Right lobe of liver (tissue), 6 donors: ENCODE results near the gene NLGN1. TPM values are rescaled to one million over a fixed set of nuclear protein-coding genes. Genes with fewer than 3 reads are reported as not detected.

Experiments used
- ATAC-seq, 4 donors: fragments of 200-7000 bp; cut with Tn5 transposase; one replicate each; pipeline ENCODE4 v1.9.1; 2020; ENCODE audit warnings: mild to moderate bottlenecking in 4 of 4, moderate library complexity in 4 of 4
- DNase-seq, 3 donors: peaks; one replicate each; pipeline ENCODE4 v3.0.0-alpha.2; 2020
- H3K27ac ChIP-seq, 3 donors: fragments of 200-600 bp; one replicate each; pipeline ENCODE4 v1.8.0; 2022
- H3K27me3 ChIP-seq, 2 donors: fragments of 200-600 bp; one replicate each; pipeline ENCODE4 v1.8.0; 2022
- H3K36me3 ChIP-seq, 4 donors: fragments of 200-600 bp; sonication (generic) in 1 of 4; one replicate each; pipeline versions ENCODE4 v1.5.1 to v1.8.0; 2017 to 2022; ENCODE audit warnings: control low read depth in 1 of 4
- H3K4me1 ChIP-seq, 4 donors: fragments of 200-600 bp; sonication (generic) in 1 of 4; one replicate each; pipeline versions ENCODE4 v1.5.1 to v1.8.0; 2017 to 2022; ENCODE audit warnings: control low read depth in 1 of 4
- H3K4me3 ChIP-seq, 3 donors: fragments of 200-600 bp; one replicate each; pipeline ENCODE4 v1.8.0; 2022
- H3K9me3 ChIP-seq, 4 donors: fragments of 200-600 bp; sonication (generic) in 1 of 4; one replicate each; pipeline versions ENCODE4 v1.5.1 to v1.8.0; 2017 to 2022; ENCODE audit warnings: control low read depth in 1 of 4
- CTCF ChIP-seq, 4 donors: fragments of 200-600 bp in 3 of 4; fragments of 450-650 bp in 1 of 4; IDR thresholded peaks; one replicate each; pipeline versions ENCODE4 v1.5.1 to v1.8.0; 2016 to 2022; ENCODE audit warnings: antibody characterized with exemption in 4 of 4, mild to moderate bottlenecking in 2 of 4
- POLR2A ChIP-seq: fragments of 450-650 bp; IDR thresholded peaks from one replicate; pipeline ENCODE4 v1.6.1; 2017; ENCODE audit warnings: antibody characterized with exemption, mild to moderate bottlenecking
- WGBS: methylation state at CpG from one replicate; pipeline ENCODE4 v1.1.6; 2018; ENCODE audit warnings: low coverage, low lambda C conversion rate; ENCODE audit not compliant: insufficient coverage; ENCODE audit errors: missing lambda C conversion rate; 5-methylcytosine and 5-hydroxymethylcytosine counted together
- intact Hi-C, 2 donors: fragments of 100-400 bp; cut with DNase I; formaldehyde crosslinking; loops; one replicate each; pipeline versions ENCODE4 v1.11.2 to v1.14.1; 2022
- total RNA-seq, 6 experiments: library from RNA; depleted of rRNA in 2 of 6; stranded (reverse); fragments of >200 nt in 2 of 6; fragmentation: NEBNext Ultra II Directional in 3 of 6; extraction: Animal tissue kit (Norgen Biotek cat#: 25700) in 3 of 6; gene quantifications; one replicate each; pipeline versions ENCODE4 v1.1.0 to v1.2.4, GENCODE V29; 2016 to 2023
- donor health status: DM: no; HTN: yes; CAD: no.
- donor health status: DM: no; HTN: no; CAD: no.
- donor health status: DM: no; HTN: no; CAD: no.
- donor health status: DM: no; HTN: yes; CAD: no.
- donor health status: DM: no; HTN: yes; CAD: no.

Gene NLGN1
- total RNA-seq, 6 experiments from 2014 or later, result 0.02 to 0.12 TPM; not detected in 4

GRCh38 chr3:173921732-173922131, 524.2 kb downstream of the NLGN1 start:
- Histone ChIP-seq H3K4me1 (no peaks in the 10 kb centered on the region), H3K27ac (no peak overlapping the region), H3K4me3 (no peak overlapping the region), H3K27me3 (no peaks in the 10 kb centered on the region), H3K9me3 (no peaks in the 10 kb centered on the region), H3K36me3 (no peaks in the 10 kb centered on the region)
- DNase-seq (no peak), ATAC-seq (no peak)
- WGBS, result 58% methylated on average over 2 of the region's 2 CpGs
- TF ChIP-seq CTCF (IDR thresholded peaks at IDR 0.05) (no peak), POLR2A (no peak)
- intact Hi-C loops, result no loop called here

- Histone ChIP-seq H3K27me3 (no peaks in the 10 kb centered on the region), H3K36me3 (no peaks in the 10 kb centered on the region), H3K4me1 (no peaks in the 10 kb centered on the region), H3K9me3 (no peaks in the 10 kb centered on the region), H3K4me3 (no peak overlapping the region), H3K27ac (no peak overlapping the region)
- ATAC-seq (no peak), DNase-seq (no peak)
- intact Hi-C loops, result no loop called here
- WGBS, result 45% methylated on average over 1 of the region's 1 CpG
- no peak for TF ChIP-seq POLR2A
- TF ChIP-seq CTCF (IDR thresholded peaks at IDR 0.05), result no peak
Measured at GRCh38 chr3:173923204-173923603, 525.7 kb downstream of the NLGN1 start.

GRCh38 chr3:173930251-173930650, 532.7 kb downstream of the NLGN1 start:
- Histone ChIP-seq H3K27me3 (no peaks in the 10 kb centered on the region), H3K27ac (no peak overlapping the region), H3K36me3 (no peaks in the 10 kb centered on the region), H3K4me3 (no peak overlapping the region), H3K9me3 (no peaks in the 10 kb centered on the region), H3K4me1 (no peaks in the 10 kb centered on the region)
- 46% methylated on average over 2 of the region's 2 CpGs for WGBS
- no peak for DNase-seq
- intact Hi-C loops, result no loop called here
- no peak for ATAC-seq
- TF ChIP-seq POLR2A (no peak), CTCF (IDR thresholded peaks at IDR 0.05) (no peak)

GRCh38 chr3:173932624-173933023, 535.1 kb downstream of the NLGN1 start:
- ATAC-seq (no peak), DNase-seq (no peak)
- Histone ChIP-seq H3K4me1 (no peaks in the 10 kb centered on the region), H3K9me3 (no peaks in the 10 kb centered on the region), H3K36me3 (no peaks in the 10 kb centered on the region), H3K27ac (no peak overlapping the region), H3K27me3 (no peaks in the 10 kb centered on the region), H3K4me3 (no peak overlapping the region)
- intact Hi-C loops, result no loop called here
- TF ChIP-seq POLR2A (no peak), CTCF (IDR thresholded peaks at IDR 0.05) (no peak)

DNA sequence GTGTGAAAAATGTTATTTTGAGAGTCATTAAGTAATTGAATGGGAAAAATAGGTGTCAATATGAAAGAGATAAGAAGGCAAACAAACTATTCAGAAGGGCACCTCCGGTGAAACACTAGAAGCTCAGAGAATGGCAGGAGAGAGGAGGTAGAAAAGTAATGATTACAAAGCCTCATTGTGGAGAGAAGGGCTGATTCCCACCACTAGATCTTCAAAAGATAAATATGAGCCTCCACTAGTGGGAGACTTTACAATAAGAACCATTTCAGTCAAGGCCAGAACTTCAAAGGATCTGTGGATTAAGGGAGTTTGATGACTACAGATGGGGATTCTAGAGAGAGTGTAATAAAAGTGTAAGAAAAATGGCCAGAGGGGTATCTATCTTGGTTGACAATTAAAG, 535.6 kb downstream of the NLGN1 start:
- no peak overlapping the region for H3K4me3 ChIP-seq
- ATAC-seq, result no peak
- H3K27me3 ChIP-seq, result no peaks in the 10 kb centered on the region
- 18% methylated on average over 1 of the region's 1 CpG for WGBS
- intact Hi-C loops, result no loop called here
- H3K4me1 ChIP-seq, result no peaks in the 10 kb centered on the region
- no peak for DNase-seq
- H3K27ac ChIP-seq, result no peak overlapping the region
- TF ChIP-seq POLR2A, result no peak
- TF ChIP-seq CTCF (IDR thresholded peaks at IDR 0.05), result no peak
- H3K9me3 ChIP-seq, result no peaks in the 10 kb centered on the region
- H3K36me3 ChIP-seq, result no peaks in the 10 kb centered on the region
